HepG2 (cell line): ENCODE data around the gene CTDSP1. TPM values are rescaled to one million over a fixed set of nuclear protein-coding genes. Genes with fewer than 3 reads are reported as not detected.

ENCODE experiments used
- ESRRA ChIP-seq: sonication (generic); formaldehyde crosslinking; IDR thresholded peaks from 2 replicates; pipeline ENCODE4 v1.5.1; 2020; ENCODE audit warnings: mild to moderate bottlenecking, low read depth, missing genetic modification reagents
- HOXA3 ChIP-seq: sonication (generic); formaldehyde crosslinking; IDR thresholded peaks from 2 replicates; pipeline ENCODE4 v1.5.0; 2020; ENCODE audit warnings: missing genetic modification reagents
- KLF6 ChIP-seq: IDR thresholded peaks from 2 replicates; pipeline ENCODE4 v1.8.0; 2016; ENCODE audit warnings: missing biosample characterization, missing genetic modification reagents
- MAZ ChIP-seq, 2 experiments: sonication (generic) in 1 of 2; formaldehyde crosslinking in 1 of 2; IDR thresholded peaks; 2 replicates each; pipeline versions ENCODE4 v1.5.0 to v1.6.1; 2012 to 2020; ENCODE audit warnings: low read depth in 2 of 2, mild to moderate bottlenecking in 2 of 2, borderline replicate concordance in 1 of 2, improper control_type of control experiment in 1 of 2, low read length in 1 of 2, missing genetic modification reagents in 1 of 2, moderate library complexity in 1 of 2
- NFE2L2 ChIP-seq: fragments of 150-350 bp; IDR thresholded peaks from 2 replicates; pipeline ENCODE4 v1.6.1; 2014; ENCODE audit warnings: low read length
- NFIB ChIP-seq: sonication (generic); formaldehyde crosslinking; IDR thresholded peaks from 2 replicates; pipeline ENCODE4 v1.9.0; 2021; ENCODE audit warnings: missing genetic modification reagents, mild to moderate bottlenecking, borderline replicate concordance
- SATB2 ChIP-seq: sonication (generic); formaldehyde crosslinking; IDR thresholded peaks from 2 replicates; pipeline ENCODE4 v1.5.0; 2020; ENCODE audit warnings: missing genetic modification reagents
- SP2 ChIP-seq: sonication (generic); formaldehyde crosslinking; IDR thresholded peaks from 2 replicates; pipeline ENCODE4 v1.5.1; 2020; ENCODE audit warnings: mild to moderate bottlenecking, missing genetic modification reagents
- STAG1 ChIP-seq: sonication (generic); formaldehyde crosslinking; IDR thresholded peaks from 2 replicates; pipeline ENCODE4 v1.4.0; 2020; ENCODE audit warnings: missing genetic modification reagents
- TBP ChIP-seq: sonication (generic); formaldehyde crosslinking; IDR thresholded peaks from 2 replicates; pipeline ENCODE4 v1.5.0; 2020; ENCODE audit warnings: missing genetic modification reagents
- ZBTB7A ChIP-seq: sonication (generic); formaldehyde crosslinking; IDR thresholded peaks from 2 replicates; pipeline ENCODE4 v1.8.0; 2022; ENCODE audit warnings: mild to moderate bottlenecking, missing genetic modification reagents
- ZNF275 ChIP-seq: sonication (generic); formaldehyde crosslinking; IDR thresholded peaks from 2 replicates; pipeline ENCODE4 v1.8.0; 2022; ENCODE audit warnings: missing genetic modification reagents, mild to moderate bottlenecking, inconsistent platforms, borderline replicate concordance
- ZNF3 ChIP-seq: IDR thresholded peaks from 2 replicates; pipeline ENCODE4 v1.7.0; 2017; ENCODE audit warnings: inconsistent platforms
- ZNF30 ChIP-seq: sonication (generic); formaldehyde crosslinking; IDR thresholded peaks from 2 replicates; pipeline ENCODE4 v1.5.0; 2020; ENCODE audit warnings: mild to moderate bottlenecking, missing genetic modification reagents
- ZNF329 ChIP-seq: sonication (generic); formaldehyde crosslinking; IDR thresholded peaks from 2 replicates; pipeline ENCODE4 v1.9.0; 2021; ENCODE audit warnings: low read depth, mild to moderate bottlenecking, missing genetic modification reagents
- ZNF431 ChIP-seq: sonication (generic); formaldehyde crosslinking; IDR thresholded peaks from 2 replicates; pipeline ENCODE4 v1.9.0; 2022; ENCODE audit warnings: missing genetic modification reagents, low read depth, mild to moderate bottlenecking, borderline replicate concordance
- ZNF703 ChIP-seq: sonication (generic); formaldehyde crosslinking; IDR thresholded peaks from 2 replicates; pipeline ENCODE4 v1.5.1; 2020; ENCODE audit warnings: missing genetic modification reagents, mild to moderate bottlenecking, moderate library complexity, borderline replicate concordance
- ZNF775 ChIP-seq: sonication (generic); formaldehyde crosslinking; IDR thresholded peaks from 2 replicates; pipeline ENCODE4 v1.4.0; 2020; ENCODE audit warnings: missing genetic modification reagents, mild to moderate bottlenecking, moderate library complexity, borderline replicate concordance
- ZNF781 ChIP-seq: sonication (generic); formaldehyde crosslinking; IDR thresholded peaks from 2 replicates; pipeline ENCODE4 v1.5.1; 2020; ENCODE audit warnings: borderline replicate concordance, mild to moderate bottlenecking, missing genetic modification reagents; ENCODE audit errors: not compliant biosample characterization
- polyA plus RNA-seq, 8 experiments: library from polyadenylated mRNA; depleted of rRNA in 3 of 8; stranded (reverse) in 7 of 8; unstranded in 1 of 8; fragments of >200 nt; fragmentation: Illumina TruSeq in 4 of 8; extraction: Trizol in 4 of 8; gene quantifications; 2 replicates each; pipeline versions ENCODE4 v1.2.1 to v1.2.3, GENCODE V29; 2011 to 2016; ENCODE audit warnings: low read depth in 4 of 8, missing spikeins in 1 of 8, mixed read lengths in 1 of 8; ENCODE audit not compliant: insufficient read depth in 1 of 8
- total RNA-seq, 5 experiments: library from RNA; depleted of rRNA; stranded (reverse); fragments of >200 nt; fragmentation: Illumina TruSeq; extraction: Trizol; gene quantifications; 2 replicates each; pipeline ENCODE4 v1.2.3, GENCODE V29; 2016; ENCODE audit warnings: low read depth in 1 of 5
- TF ChIP-seq, protein P1 (sequence below): IDR thresholded peaks from 2 replicates; pipeline ENCODE4 v1.6.1; 2016; ENCODE audit warnings: low read depth, borderline replicate concordance
- TF ChIP-seq, protein P2 (sequence below): sonication (generic); formaldehyde crosslinking; IDR thresholded peaks from 2 replicates; pipeline ENCODE4 v1.9.0; 2021; ENCODE audit warnings: missing genetic modification reagents, borderline replicate concordance
- TF ChIP-seq, protein P3 (sequence below): sonication (generic); formaldehyde crosslinking; IDR thresholded peaks from 2 replicates; pipeline ENCODE4 v1.5.0; 2020; ENCODE audit warnings: mild to moderate bottlenecking, missing genetic modification reagents

Gene CTDSP1
- total and polyA plus RNA-seq, 2 of the 13 experiments (the other 11 are each of a cell fraction or from before 2014, with no cell fraction given): 91.0 to 268 TPM

DNA sequence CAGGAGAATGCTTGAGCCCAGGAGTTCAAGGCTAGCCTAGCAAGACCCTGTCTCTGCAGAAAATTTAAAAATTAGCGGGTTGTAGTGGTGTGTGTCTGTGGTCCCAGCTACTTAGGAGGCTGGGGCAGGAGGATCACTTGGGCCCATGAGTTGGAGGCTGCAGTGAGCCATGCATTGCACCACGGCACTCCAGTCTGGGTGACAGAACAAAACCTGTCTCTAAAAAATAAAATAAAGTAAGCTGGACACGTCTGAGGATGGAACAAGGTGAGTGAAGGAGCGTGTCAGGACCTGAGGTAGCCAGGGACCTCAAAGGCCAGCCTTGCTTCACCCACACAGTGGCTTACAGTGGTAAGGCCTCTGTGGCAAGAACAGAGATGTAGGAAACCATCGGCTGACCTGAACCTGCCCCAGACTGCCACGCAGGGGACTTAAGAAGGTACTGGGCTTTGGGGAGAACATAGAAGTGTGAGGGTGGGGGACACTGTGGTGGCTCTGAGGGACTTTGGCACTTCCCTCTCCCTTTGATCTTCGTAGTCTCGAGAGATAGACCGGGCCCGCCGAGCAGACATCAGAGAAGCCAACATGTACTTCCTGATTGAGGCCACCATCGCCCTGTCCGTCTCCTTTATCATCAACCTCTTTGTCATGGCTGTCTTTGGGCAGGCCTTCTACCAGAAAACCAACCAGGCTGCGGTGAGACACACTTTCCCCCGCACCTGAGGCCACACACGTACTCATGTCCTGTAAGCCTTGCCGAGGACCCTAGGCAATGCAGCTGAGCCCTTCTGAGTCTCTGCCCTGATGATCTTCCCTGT is 10.1 kb upstream of the CTDSP1 start (continued):
- no peak for TF ChIP-seq ZNF781 (CRISPR knock-in tag)
- TF ChIP-seq, protein P1, sequence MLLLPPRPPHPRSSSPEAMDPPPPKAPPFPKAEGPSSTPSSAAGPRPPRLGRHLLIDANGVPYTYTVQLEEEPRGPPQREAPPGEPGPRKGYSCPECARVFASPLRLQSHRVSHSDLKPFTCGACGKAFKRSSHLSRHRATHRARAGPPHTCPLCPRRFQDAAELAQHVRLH (CRISPR knock-in tag): no peak
- no peak for TF ChIP-seq TBP
- TF ChIP-seq ZNF30 (CRISPR knock-in tag): no peak
- no peak for TF ChIP-seq SATB2
- no peak for TF ChIP-seq ZNF3 (CRISPR knock-in tag)
- TF ChIP-seq, protein P2, sequence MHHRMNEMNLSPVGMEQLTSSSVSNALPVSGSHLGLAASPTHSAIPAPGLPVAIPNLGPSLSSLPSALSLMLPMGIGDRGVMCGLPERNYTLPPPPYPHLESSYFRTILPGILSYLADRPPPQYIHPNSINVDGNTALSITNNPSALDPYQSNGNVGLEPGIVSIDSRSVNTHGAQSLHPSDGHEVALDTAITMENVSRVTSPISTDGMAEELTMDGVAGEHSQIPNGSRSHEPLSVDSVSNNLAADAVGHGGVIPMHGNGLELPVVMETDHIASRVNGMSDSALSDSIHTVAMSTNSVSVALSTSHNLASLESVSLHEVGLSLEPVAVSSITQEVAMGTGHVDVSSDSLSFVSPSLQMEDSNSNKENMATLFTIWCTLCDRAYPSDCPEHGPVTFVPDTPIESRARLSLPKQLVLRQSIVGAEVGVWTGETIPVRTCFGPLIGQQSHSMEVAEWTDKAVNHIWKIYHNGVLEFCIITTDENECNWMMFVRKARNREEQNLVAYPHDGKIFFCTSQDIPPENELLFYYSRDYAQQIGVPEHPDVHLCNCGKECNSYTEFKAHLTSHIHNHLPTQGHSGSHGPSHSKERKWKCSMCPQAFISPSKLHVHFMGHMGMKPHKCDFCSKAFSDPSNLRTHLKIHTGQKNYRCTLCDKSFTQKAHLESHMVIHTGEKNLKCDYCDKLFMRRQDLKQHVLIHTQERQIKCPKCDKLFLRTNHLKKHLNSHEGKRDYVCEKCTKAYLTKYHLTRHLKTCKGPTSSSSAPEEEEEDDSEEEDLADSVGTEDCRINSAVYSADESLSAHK (CRISPR knock-in tag): no peak
- TF ChIP-seq, protein P3, sequence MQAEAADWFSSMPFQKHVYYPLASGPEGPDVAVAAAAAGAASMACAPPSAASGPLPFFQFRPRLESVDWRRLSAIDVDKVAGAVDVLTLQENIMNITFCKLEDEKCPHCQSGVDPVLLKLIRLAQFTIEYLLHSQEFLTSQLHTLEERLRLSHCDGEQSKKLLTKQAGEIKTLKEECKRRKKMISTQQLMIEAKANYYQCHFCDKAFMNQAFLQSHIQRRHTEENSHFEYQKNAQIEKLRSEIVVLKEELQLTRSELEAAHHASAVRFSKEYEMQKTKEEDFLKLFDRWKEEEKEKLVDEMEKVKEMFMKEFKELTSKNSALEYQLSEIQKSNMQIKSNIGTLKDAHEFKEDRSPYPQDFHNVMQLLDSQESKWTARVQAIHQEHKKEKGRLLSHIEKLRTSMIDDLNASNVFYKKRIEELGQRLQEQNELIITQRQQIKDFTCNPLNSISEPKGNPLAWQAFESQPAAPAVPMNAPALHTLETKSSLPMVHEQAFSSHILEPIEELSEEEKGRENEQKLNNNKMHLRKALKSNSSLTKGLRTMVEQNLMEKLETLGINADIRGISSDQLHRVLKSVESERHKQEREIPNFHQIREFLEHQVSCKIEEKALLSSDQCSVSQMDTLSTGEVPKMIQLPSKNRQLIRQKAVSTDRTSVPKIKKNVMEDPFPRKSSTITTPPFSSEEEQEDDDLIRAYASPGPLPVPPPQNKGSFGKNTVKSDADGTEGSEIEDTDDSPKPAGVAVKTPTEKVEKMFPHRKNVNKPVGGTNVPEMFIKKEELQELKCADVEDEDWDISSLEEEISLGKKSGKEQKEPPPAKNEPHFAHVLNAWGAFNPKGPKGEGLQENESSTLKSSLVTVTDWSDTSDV (CRISPR knock-in tag): no peak
- TF ChIP-seq NFIB (CRISPR knock-in tag): no peak
- TF ChIP-seq ESRRA (CRISPR knock-in tag): no peak
- TF ChIP-seq ZNF275: no peak
- no peak for TF ChIP-seq MAZ (IDR thresholded peaks at IDR 0.05; ENCODE audit: borderline replicate concordance, low read depth, low read length)
- 0 out of 2 replicates have a peak, but pooled peaks have one; percentile 52 for TF ChIP-seq MAZ (CRISPR knock-in tag; IDR thresholded peaks at IDR 0.05; ENCODE audit: low read depth)
- TF ChIP-seq ZNF775: no peak
- TF ChIP-seq KLF6 (CRISPR knock-in tag): no peak
- TF ChIP-seq STAG1: no peak
- TF ChIP-seq HOXA3 (CRISPR knock-in tag): peak; percentile 67; the same call in 1 of the 2 replicates
- TF ChIP-seq ZBTB7A (CRISPR knock-in tag): no peak
- TF ChIP-seq ZNF329 (CRISPR knock-in tag): no peak
- TF ChIP-seq ZNF703 (CRISPR knock-in tag): no peak
- TF ChIP-seq SP2: no peak
- TF ChIP-seq NFE2L2: 0 out of 2 replicates have a peak, but pooled peaks have one; percentile 3
- TF ChIP-seq ZNF431 (CRISPR knock-in tag): peak; percentile 91
